Measurements from ENCODE around the gene DGKZ.

The DGKZ gene

GRCh38 chr11:46386674-46387073 lies 39.4 kb downstream of the DGKZ start:
- CTCF ChIA-PET, result no interaction called here
- no peak for DNase-seq (ENCODE audit: extremely low spot score)
- TF ChIP-seq SUZ12 (IDR thresholded peaks at IDR 0.05) (no peak), FOXK2 (IDR thresholded peaks at IDR 0.05) (no peak), FOXA1 (IDR thresholded peaks at IDR 0.05) (no peak), HDGF (IDR thresholded peaks at IDR 0.05; ENCODE audit: borderline replicate concordance) (no peak), FOXM1 (IDR thresholded peaks at IDR 0.05; ENCODE audit: borderline replicate concordance) (no peak), CTBP1 (IDR thresholded peaks at IDR 0.05; ENCODE audit: borderline replicate concordance) (no peak), ELF4 (IDR thresholded peaks at IDR 0.05) (no peak), TARDBP (IDR thresholded peaks at IDR 0.05) (no peak), LEF1 (IDR thresholded peaks at IDR 0.05; ENCODE audit: borderline replicate concordance) (no peak), SP1 (IDR thresholded peaks at IDR 0.05) (no peak), L3MBTL2 (conservative IDR thresholded peaks at IDR 0.05) (no peak), ZNF384 (IDR thresholded peaks at IDR 0.05) (no peak), ARNT (IDR thresholded peaks at IDR 0.05) (no peak)
- TF ChIP-seq, protein P1, sequence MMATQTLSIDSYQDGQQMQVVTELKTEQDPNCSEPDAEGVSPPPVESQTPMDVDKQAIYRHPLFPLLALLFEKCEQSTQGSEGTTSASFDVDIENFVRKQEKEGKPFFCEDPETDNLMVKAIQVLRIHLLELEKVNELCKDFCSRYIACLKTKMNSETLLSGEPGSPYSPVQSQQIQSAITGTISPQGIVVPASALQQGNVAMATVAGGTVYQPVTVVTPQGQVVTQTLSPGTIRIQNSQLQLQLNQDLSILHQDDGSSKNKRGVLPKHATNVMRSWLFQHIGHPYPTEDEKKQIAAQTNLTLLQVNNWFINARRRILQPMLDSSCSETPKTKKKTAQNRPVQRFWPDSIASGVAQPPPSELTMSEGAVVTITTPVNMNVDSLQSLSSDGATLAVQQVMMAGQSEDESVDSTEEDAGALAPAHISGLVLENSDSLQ (IDR thresholded peaks at IDR 0.05), result no peak
- POLR2A ChIA-PET, result no interaction called here

GRCh38 chr11:46387456-46387855 lies 40.2 kb downstream of the DGKZ start:
- ChIA-PET CTCF (no interaction called here), POLR2A (no interaction called here)

GRCh38 chr11:46387919-46388618 lies 40.8 kb downstream of the DGKZ start:
- TF ChIP-seq HDGF (IDR thresholded peaks at IDR 0.05; ENCODE audit: borderline replicate concordance) (no peak), FOXA1 (IDR thresholded peaks at IDR 0.05) (no peak)
- ChIA-PET CTCF (interaction anchor here (0.6 to 1.5 kb wide), 8 partner anchors 16 to 697 kb away, joined by 3 to 6 read pairs (median 4); no protein-coding TSS in a partner anchor), POLR2A (interaction anchor here (1.5 kb wide), 1 partner anchor 145 kb away, joined by 6 read pairs; no protein-coding TSS in a partner anchor)
- no peak for DNase-seq (ENCODE audit: extremely low spot score)

More at GRCh38 chr11:46387456-46387855, 40.2 kb downstream of the DGKZ start:
- TF ChIP-seq FOXM1 (IDR thresholded peaks at IDR 0.05; ENCODE audit: borderline replicate concordance) (no peak), TARDBP (IDR thresholded peaks at IDR 0.05) (no peak)
- DNase-seq (ENCODE audit: extremely low spot score), result no peak

GRCh38 chr11:46388619-46389449 lies 41.6 kb downstream of the DGKZ start:
- DNase-seq (ENCODE audit: extremely low spot score), result no peak
- TF ChIP-seq CTBP1 (IDR thresholded peaks at IDR 0.05; ENCODE audit: borderline replicate concordance) (no peak), FOXK2 (IDR thresholded peaks at IDR 0.05) (no peak), ELF4 (IDR thresholded peaks at IDR 0.05) (no peak), TARDBP (IDR thresholded peaks at IDR 0.05) (no peak), FOXA1 (IDR thresholded peaks at IDR 0.05) (no peak), FOXM1 (IDR thresholded peaks at IDR 0.05; ENCODE audit: borderline replicate concordance) (no peak)
- ChIA-PET CTCF (interaction anchor here (0.6 to 1.6 kb wide), 17 partner anchors 11 to 698 kb away, joined by 3 to 6 read pairs (median 3); no protein-coding TSS in a partner anchor), POLR2A (interaction anchor here (1.5 kb wide), 1 partner anchor 146 kb away, joined by 6 read pairs; no protein-coding TSS in a partner anchor)

GRCh38 chr11:46389450-46390330 lies 42.4 kb downstream of the DGKZ start:
- DNase-seq (ENCODE audit: extremely low spot score), result peak; percentile 83
- TF ChIP-seq BHLHE40 (IDR thresholded peaks at IDR 0.05; ENCODE audit: borderline replicate concordance) (no peak), CTBP1 (IDR thresholded peaks at IDR 0.05; ENCODE audit: borderline replicate concordance) (no peak), SP1 (IDR thresholded peaks at IDR 0.05) (no peak), ZNF384 (IDR thresholded peaks at IDR 0.05) (no peak)
- ChIA-PET CTCF (interaction anchor here (0.6 to 1.6 kb wide), 10 partner anchors 14 to 165 kb away, joined by 3 to 6 read pairs (median 4); no protein-coding TSS in a partner anchor), POLR2A (interaction anchor here (1.5 kb wide), 1 partner anchor 147 kb away, joined by 6 read pairs; no protein-coding TSS in a partner anchor)

- no peak for DNase-seq (ENCODE audit: extremely low spot score)
- ChIA-PET POLR2A (no interaction called here), CTCF (interaction anchor here (0.6 to 1.5 kb wide), 7 partner anchors 7 to 164 kb away, joined by 3 to 12 read pairs (median 4); no protein-coding TSS in a partner anchor)
- TF ChIP-seq TARDBP (IDR thresholded peaks at IDR 0.05) (no peak), ELF4 (IDR thresholded peaks at IDR 0.05) (no peak), L3MBTL2 (conservative IDR thresholded peaks at IDR 0.05) (no peak), ZNF384 (IDR thresholded peaks at IDR 0.05) (no peak), FOXK2 (IDR thresholded peaks at IDR 0.05) (no peak), NFRKB (IDR thresholded peaks at IDR 0.05) (no peak), BHLHE40 (IDR thresholded peaks at IDR 0.05; ENCODE audit: borderline replicate concordance) (no peak), FOXA1 (IDR thresholded peaks at IDR 0.05) (no peak), SUZ12 (IDR thresholded peaks at IDR 0.05) (no peak), CTBP1 (IDR thresholded peaks at IDR 0.05; ENCODE audit: borderline replicate concordance) (no peak), LEF1 (IDR thresholded peaks at IDR 0.05; ENCODE audit: borderline replicate concordance) (no peak), FOXM1 (IDR thresholded peaks at IDR 0.05; ENCODE audit: borderline replicate concordance) (no peak)
- TF ChIP-seq, protein P1 (IDR thresholded peaks at IDR 0.05), result no peak
These were observed 43.3 kb downstream of the DGKZ start for GRCh38 chr11:46390331-46391171.

All from HEK293T (cell line).